H1 (cell line): Measurements from ENCODE around the gene FHOD1. TPM values are rescaled to one million over a fixed set of nuclear protein-coding genes. Genes with fewer than 3 reads are reported as not detected.

Source experiments
- CTCF ChIA-PET: fragments of 300-600 bp; sonication (Branson Sonifier 250); formaldehyde crosslinking; loops from one replicate; lab custom pipeline; 2021; ENCODE audit not compliant: partially characterized antibody; lab: Charles Lee
- POLR2A ChIA-PET: fragments of 300-600 bp; sonication (Branson Sonifier 250); formaldehyde crosslinking; loops from one replicate; lab custom pipeline; 2021; ENCODE audit warnings: inconsistent platforms; ENCODE audit not compliant: partially characterized antibody; lab: Charles Lee
- DNase-seq, 2 experiments: peaks; one replicate each; pipeline versions ENCODE4 v3.0.0 to v3.0.0-alpha.2; 2010 to 2022; ENCODE audit warnings: low spot score in 2 of 2, low read depth in 1 of 2, mixed read lengths in 1 of 2
- FAIRE-seq: peaks from 2 replicates; lab custom pipeline; 2011; peaks lifted over from hg19 to GRCh38; lab: Jason Lieb, UNC
- H2AFZ ChIP-seq: 2 replicates; pipeline ENCODE4 v1.8.1; 2012; ENCODE audit warnings: low read length, inconsistent platforms
- H2AK5ac ChIP-seq: 2 replicates; pipeline ENCODE4 v1.6.1; 2013; ENCODE audit warnings: low read depth, low read length
- H2BK120ac ChIP-seq: replicated peaks from 2 replicates; pipeline ENCODE3; 2013; ENCODE audit warnings: low read depth, low read length, inconsistent platforms
- H2BK12ac ChIP-seq: 2 replicates; pipeline ENCODE4 v1.6.1; 2013; ENCODE audit warnings: low read depth, low read length
- H2BK15ac ChIP-seq: 2 replicates; pipeline ENCODE4 v1.6.1; 2013; ENCODE audit warnings: low read length
- H2BK20ac ChIP-seq: 2 replicates; pipeline ENCODE4 v1.6.1; 2013; ENCODE audit warnings: low read length
- H2BK5ac ChIP-seq: 2 replicates; pipeline ENCODE4 v1.6.1; 2013; ENCODE audit warnings: low read depth, low read length
- H3K14ac ChIP-seq: 2 replicates; pipeline ENCODE4 v1.6.1; 2013; ENCODE audit warnings: inconsistent platforms; ENCODE audit not compliant: insufficient read length
- H3K18ac ChIP-seq: 2 replicates; pipeline ENCODE4 v1.6.1; 2013; ENCODE audit warnings: low read length; ENCODE audit errors: extremely low read depth
- H3K23ac ChIP-seq: 2 replicates; pipeline ENCODE4 v1.6.1; 2013; ENCODE audit warnings: inconsistent platforms; ENCODE audit not compliant: insufficient read length
- H3K23me2 ChIP-seq: 2 replicates; pipeline ENCODE4 v1.6.1; 2013; ENCODE audit warnings: low read depth, low read length
- H3K27ac ChIP-seq: 2 replicates; pipeline ENCODE4 v1.6.1; 2011; ENCODE audit warnings: low read depth, low read length, inconsistent platforms
- H3K27me3 ChIP-seq, 4 experiments: replicated peaks in 1 of 4; 1 replicate in 1 of 4; 2 replicates in 3 of 4; pipeline versions ENCODE4 v1.6.1 to v1.8.1; 2011 to 2013; ENCODE audit warnings: low read length in 3 of 4, mild to moderate bottlenecking in 3 of 4, inconsistent platforms in 2 of 4, mixed read lengths in 2 of 4, moderate library complexity in 1 of 4; ENCODE audit not compliant: control insufficient read depth in 3 of 4, insufficient read depth in 3 of 4; ENCODE audit errors: extremely low read depth in 1 of 4
- H3K36me3 ChIP-seq, 4 experiments: 2 replicates each; pipeline versions ENCODE4 v1.6.1 to v1.8.1; 2011 to 2013; ENCODE audit warnings: mild to moderate bottlenecking in 4 of 4, low read length in 3 of 4, moderate library complexity in 2 of 4, control low read depth in 1 of 4, inconsistent platforms in 1 of 4; ENCODE audit not compliant: insufficient read depth in 4 of 4, control insufficient read depth in 2 of 4
- H3K4ac ChIP-seq: replicated peaks from 2 replicates; pipeline ENCODE3; 2013; ENCODE audit warnings: low read length, low read depth, mixed read lengths, inconsistent platforms; ENCODE audit not compliant: insufficient read length
- H3K4me1 ChIP-seq, 4 experiments: replicated peaks in 1 of 4; 1 replicate in 1 of 4; 2 replicates in 3 of 4; pipeline versions ENCODE4 v1.6.1 to v1.8.1; 2011 to 2013; ENCODE audit warnings: low read length in 3 of 4, inconsistent platforms in 2 of 4, mixed read lengths in 1 of 4; ENCODE audit not compliant: insufficient read depth in 4 of 4, control insufficient read depth in 3 of 4
- H3K4me2 ChIP-seq, 2 experiments: 2 replicates each; pipeline versions ENCODE4 v1.6.1 to v1.8.1; 2011 to 2013; ENCODE audit warnings: low read depth in 2 of 2, low read length in 2 of 2, control low read depth in 1 of 2, inconsistent platforms in 1 of 2, mild to moderate bottlenecking in 1 of 2; ENCODE audit not compliant: insufficient read depth in 1 of 2
- H3K4me3 ChIP-seq, 4 experiments: fragments of 200-600, 300-600 bp in 1 of 4; sonication (generic), shearing (Covaris generic), sonication (Bioruptor Twin) in 1 of 4; 2 replicates each; pipeline versions ENCODE4 v1.5.1 to v1.8.1; 2011 to 2016; ENCODE audit warnings: low read length in 4 of 4, low read depth in 3 of 4, control low read depth in 2 of 4, inconsistent platforms in 2 of 4, mild to moderate bottlenecking in 2 of 4, mixed read lengths in 1 of 4, moderate library complexity in 1 of 4; ENCODE audit not compliant: insufficient read depth in 2 of 4; ENCODE audit errors: extremely low read depth in 1 of 4
- H3K56ac ChIP-seq: replicated peaks from 2 replicates; pipeline ENCODE3; 2013; ENCODE audit warnings: low read depth, mild to moderate bottlenecking, mixed read lengths, low read length, inconsistent platforms; ENCODE audit not compliant: insufficient read length
- H3K79me1 ChIP-seq: 2 replicates; pipeline ENCODE4 v1.6.1; 2013; ENCODE audit warnings: low read depth, low read length, control low read depth
- H3K79me2 ChIP-seq, 2 experiments: 2 replicates each; pipeline versions ENCODE4 v1.6.1 to v1.8.1; 2012 to 2013; ENCODE audit warnings: low read length in 2 of 2, mild to moderate bottlenecking in 2 of 2, inconsistent platforms in 1 of 2; ENCODE audit not compliant: insufficient read depth in 2 of 2, control insufficient read depth in 1 of 2
- H3K9ac ChIP-seq, 4 experiments: replicated peaks in 1 of 4; 1 replicate in 1 of 4; 2 replicates in 3 of 4; pipeline versions ENCODE4 v1.6.1 to v1.8.1; 2011 to 2013; ENCODE audit warnings: low read depth in 3 of 4, low read length in 3 of 4, control low read depth in 2 of 4, mild to moderate bottlenecking in 2 of 4, moderate library complexity in 2 of 4, inconsistent platforms in 1 of 4; ENCODE audit errors: extremely low read depth in 1 of 4
- H3K9me3 ChIP-seq, 2 experiments: 2 replicates each; pipeline versions ENCODE4 v1.6.1 to v1.8.1; 2012 to 2013; ENCODE audit warnings: mild to moderate bottlenecking in 2 of 2, moderate library complexity in 2 of 2, control low read depth in 1 of 2, inconsistent platforms in 1 of 2, low read depth in 1 of 2, low read length in 1 of 2, mixed read lengths in 1 of 2; ENCODE audit not compliant: insufficient read depth in 2 of 2
- H4K20me1 ChIP-seq, 2 experiments: replicated peaks in 1 of 2; 2 replicates each; pipeline versions ENCODE3 to v1.8.1; 2011 to 2013; ENCODE audit warnings: inconsistent platforms in 2 of 2, low read length in 2 of 2, mild to moderate bottlenecking in 1 of 2; ENCODE audit not compliant: insufficient read depth in 2 of 2, control insufficient read depth in 1 of 2
- H4K5ac ChIP-seq: 2 replicates; pipeline ENCODE4 v1.6.1; 2013; ENCODE audit warnings: low read length, low read depth, mixed read lengths, inconsistent platforms; ENCODE audit not compliant: insufficient read length
- H4K8ac ChIP-seq: 2 replicates; pipeline ENCODE4 v1.8.0; 2013; ENCODE audit warnings: mild to moderate bottlenecking, moderate library complexity, low read length, inconsistent platforms; ENCODE audit not compliant: insufficient read depth; ENCODE audit errors: extremely low read depth
- H4K91ac ChIP-seq: replicated peaks from 2 replicates; pipeline ENCODE3; 2013; ENCODE audit warnings: low read length, mixed read lengths, inconsistent platforms; ENCODE audit not compliant: insufficient read length
- CBX8 ChIP-seq: fragments of 300-800, 300-1000 bp; sonication (generic); IDR thresholded peaks from 2 replicates; pipeline ENCODE4 v1.7.1; 2016; ENCODE audit warnings: low read depth, low read length, borderline replicate concordance
- CEBPB ChIP-seq: IDR thresholded peaks from 2 replicates; pipeline ENCODE4 v1.6.1; 2012; ENCODE audit warnings: low read depth, low read length
- EP300 ChIP-seq, 2 experiments: IDR thresholded peaks; 1 replicate in 1 of 2; 2 replicates in 1 of 2; pipeline ENCODE4 v1.6.1; 2011 to 2012; ENCODE audit warnings: low read depth in 2 of 2, low read length in 2 of 2, mild to moderate bottlenecking in 2 of 2, borderline replicate concordance in 1 of 2, inconsistent platforms in 1 of 2, moderate library complexity in 1 of 2
- KDM1A ChIP-seq: fragments of 200-600, 300-600 bp; sonication (generic); IDR thresholded peaks from 2 replicates; pipeline ENCODE4 v1.7.1; 2016; ENCODE audit warnings: mild to moderate bottlenecking, low read length, borderline replicate concordance
- POLR2A ChIP-seq, 2 experiments: IDR thresholded peaks; 1 replicate in 1 of 2; 2 replicates in 1 of 2; pipeline ENCODE4 v1.6.1; 2011; ENCODE audit warnings: low read depth in 2 of 2, low read length in 2 of 2, mild to moderate bottlenecking in 2 of 2; ENCODE audit errors: control extremely low read depth in 1 of 2
- RAD21 ChIP-seq, 2 experiments: IDR thresholded peaks in 1 of 2; conservative IDR thresholded peaks in 1 of 2; 2 replicates each; pipeline ENCODE4 v1.6.1; 2011; ENCODE audit warnings: low read depth in 2 of 2, low read length in 2 of 2, improper control_type of control experiment in 1 of 2, inconsistent platforms in 1 of 2, mild to moderate bottlenecking in 1 of 2, moderate library complexity in 1 of 2
- TEAD4 ChIP-seq: IDR thresholded peaks from 2 replicates; pipeline ENCODE4 v1.6.1; 2012; ENCODE audit warnings: low read depth, low read length, inconsistent platforms, mixed read lengths
- YY1 ChIP-seq: IDR thresholded peaks from 2 replicates; pipeline ENCODE4 v1.6.1; 2011; ENCODE audit warnings: low read depth, mild to moderate bottlenecking, low read length
- ZNF274 ChIP-seq: IDR thresholded peaks from 2 replicates; pipeline ENCODE4 v1.7.0; 2012; ENCODE audit warnings: low read length, borderline replicate concordance; ENCODE audit errors: extremely low read depth
- WGBS, 2 experiments: shearing (Covaris generic) in 1 of 2; methylation state at CpG; one replicate each; pipeline versions ENCODE4 v1.1.6 to v1.1.7; 2013 to 2015; ENCODE audit warnings: low lambda C conversion rate in 2 of 2, mixed read lengths in 2 of 2, inconsistent platforms in 1 of 2, low coverage in 1 of 2, missing lambda C conversion rate in 1 of 2; ENCODE audit not compliant: insufficient replicate concordance in 2 of 2, insufficient coverage in 1 of 2, insufficient read length in 1 of 2; ENCODE audit errors: extremely low coverage in 1 of 2, missing lambda C conversion rate in 1 of 2; 5-methylcytosine and 5-hydroxymethylcytosine counted together
- polyA plus RNA-seq, 7 experiments: library from polyadenylated mRNA; depleted of rRNA in 3 of 7; stranded (reverse) in 5 of 7; unstranded in 2 of 7; fragments of >200 nt in 5 of 7; fragments of 200-250 nt in 2 of 7; gene quantifications; 1 replicate in 5 of 7; 2 replicates in 1 of 7; 4 replicates in 1 of 7; pipeline versions ENCODE4 v1.2.1 to v1.2.3, GENCODE V29; 2011 to 2013; ENCODE audit warnings: missing spikeins in 2 of 7, mixed read lengths in 2 of 7
- total RNA-seq: library from RNA; stranded (reverse); fragmentation: NEBNext Ultra II Directional; extraction: Animal tissue kit (Norgen Biotek cat#: 25700); gene quantifications from 2 replicates; pipeline ENCODE4 v1.2.1, GENCODE V29; 2021
- TF ChIP-seq, protein P1 (sequence below): IDR thresholded peaks from 2 replicates; pipeline ENCODE4 v1.6.1; 2012; ENCODE audit warnings: inconsistent platforms

FHOD1 gene
- total and polyA plus RNA-seq, 2 of the 8 experiments (the other 6 are each of a cell fraction or from before 2014, with no cell fraction given) = 31.3 to 60.7 TPM

DNA sequence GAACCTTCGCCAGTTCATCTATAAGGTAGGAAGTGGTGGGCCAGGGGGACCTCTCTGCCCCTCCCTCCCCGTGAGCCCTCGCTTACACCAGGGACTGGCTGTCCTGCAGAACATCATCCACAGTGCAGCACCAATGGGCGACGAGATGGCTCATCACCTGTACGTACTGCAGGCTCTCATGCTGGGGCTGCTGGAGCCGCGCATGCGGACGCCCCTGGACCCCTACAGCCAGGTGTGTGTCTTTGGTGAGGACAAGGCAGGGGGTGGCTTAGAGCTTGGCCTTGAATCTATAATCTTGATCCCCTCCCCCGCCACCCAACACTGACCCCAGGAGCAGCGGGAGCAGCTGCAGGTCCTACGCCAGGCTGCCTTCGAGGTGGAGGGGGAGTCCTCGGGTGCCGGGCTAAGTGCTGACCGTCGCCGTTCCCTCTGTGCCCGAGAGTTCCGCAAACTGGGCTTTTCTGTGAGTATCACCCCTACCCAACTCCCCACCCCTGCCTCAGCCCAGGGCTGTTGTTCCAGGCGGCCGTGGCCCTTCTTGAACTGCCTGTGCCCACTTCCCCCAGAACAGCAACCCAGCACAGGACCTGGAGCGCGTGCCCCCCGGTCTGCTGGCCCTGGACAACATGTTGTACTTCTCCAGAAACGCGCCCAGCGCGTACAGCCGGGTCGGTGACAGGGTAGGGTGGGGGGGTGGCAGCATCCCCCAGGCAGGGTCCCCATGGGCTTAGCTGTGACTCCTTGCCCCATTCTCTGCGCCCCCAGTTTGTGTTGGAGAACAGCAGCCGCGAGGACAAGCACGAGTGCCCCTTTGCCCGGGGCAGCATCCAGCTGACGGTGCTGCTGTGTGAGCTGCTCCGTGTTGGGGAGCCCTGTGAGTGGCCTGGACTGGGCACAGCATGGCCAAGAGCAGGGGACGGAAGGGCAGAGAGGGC, 45.6 kb downstream of the FHOD1 start:
- H2BK20ac ChIP-seq = no peak overlapping the region
- no peak overlapping the region for H3K4me2 ChIP-seq
- peaks cover 4 to 14% (median 12%) of the 10 kb centered on the region in 4 experiments; a peak in 6 of 8 replicates for H3K36me3 ChIP-seq
- H3K9ac ChIP-seq = no peak overlapping the region
- no peaks in the 10 kb centered on the region for H3K9me3 ChIP-seq
- H2BK5ac ChIP-seq = no peak overlapping the region
- H3K27me3 ChIP-seq = no peaks in the 10 kb centered on the region
- no peak overlapping the region for H3K4me3 ChIP-seq
- no peak overlapping the region for H3K27ac ChIP-seq
- H3K4ac ChIP-seq = no peak overlapping the region
- H2BK12ac ChIP-seq = no peak overlapping the region; the same call in 1 of the 2 replicates
- H4K20me1 ChIP-seq = peaks cover 1 to 13% of the 10 kb centered on the region in 2 experiments
- no peak overlapping the region for H4K5ac ChIP-seq
- no peak overlapping the region for H3K14ac ChIP-seq
- WGBS, 2 experiments = 91% methylated on average over 30 of the region's 40 CpGs; no CpG with 5 or more reads in 1 of the 2 experiments
- no peak overlapping the region for H4K91ac ChIP-seq
- H3K4me1 ChIP-seq = peaks cover 0 to 12% (median 8%) of the 10 kb centered on the region in 4 experiments; a peak in 4 of 7 replicates
- H4K8ac ChIP-seq = peak overlapping the region; percentile 51; the same call in 1 of the 2 replicates
- H2BK120ac ChIP-seq = no peak overlapping the region
- no peak overlapping the region for H3K56ac ChIP-seq
- no peak for DNase-seq
- no peak for FAIRE-seq
- no peak overlapping the region for H2AFZ ChIP-seq
- no peak overlapping the region for H2BK15ac ChIP-seq
- no peaks in the 10 kb centered on the region for H3K79me1 ChIP-seq
- no peak overlapping the region for H3K18ac ChIP-seq
- H3K23me2 ChIP-seq = peaks cover 6% of the 10 kb centered on the region; the same call in 1 of the 2 replicates
- no peak overlapping the region for H3K23ac ChIP-seq
- no peaks in the 10 kb centered on the region for H3K79me2 ChIP-seq
- H2AK5ac ChIP-seq = no peak overlapping the region
- ChIA-PET CTCF (interaction anchor here (0.8 to 7.5 kb wide), 14 partner anchors 8 to 224 kb away, joined by 3 to 78 read pairs (median 4); partner anchors contain the start of genes E2F4, EXOC3L1, MATCAP1 and NOL3), POLR2A (interaction anchor here (0.5 to 5.4 kb wide), 6 partner anchors 13 to 39 kb away, joined by 3 to 19 read pairs (median 4); partner anchors contain the start of genes MATCAP1 and TMEM208)
- TF ChIP-seq, protein P1, sequence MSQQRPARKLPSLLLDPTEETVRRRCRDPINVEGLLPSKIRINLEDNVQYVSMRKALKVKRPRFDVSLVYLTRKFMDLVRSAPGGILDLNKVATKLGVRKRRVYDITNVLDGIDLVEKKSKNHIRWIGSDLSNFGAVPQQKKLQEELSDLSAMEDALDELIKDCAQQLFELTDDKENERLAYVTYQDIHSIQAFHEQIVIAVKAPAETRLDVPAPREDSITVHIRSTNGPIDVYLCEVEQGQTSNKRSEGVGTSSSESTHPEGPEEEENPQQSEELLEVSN = no peak
- TF ChIP-seq ZNF274 (no peak), CEBPB (no peak), EP300 (IDR thresholded peaks at IDR 0.05; ENCODE audit: borderline replicate concordance in 1 of 2, low read depth in 2 of 2, low read length in 2 of 2) (no peak), TEAD4 (no peak), POLR2A (IDR thresholded peaks at IDR 0.05; ENCODE audit: control extremely low read depth in 1 of 2, low read depth in 2 of 2, low read length in 2 of 2) (no peak), YY1 (no peak), CBX8 (no peak), RAD21 (IDR thresholded peaks at IDR 0.05 in 1 of 2, conservative IDR thresholded peaks at IDR 0.05 in 1 of 2; ENCODE audit: low read depth in 2 of 2, low read length in 2 of 2) (no peak), KDM1A (no peak)
